Esophagus muscularis mucosa (tissue), 4 donors: ENCODE data around the gene DPYD.

ENCODE experiments used
- CTCF ChIP-seq, 3 experiments: fragments of 200-600 bp in 2 of 3; fragments of 450-650 bp in 1 of 3; sonication (generic) in 2 of 3; IDR thresholded peaks; one replicate each; pipeline ENCODE4 v1.5.1; 2017 to 2019; ENCODE audit warnings: antibody characterized with exemption in 3 of 3, mild to moderate bottlenecking in 2 of 3, moderate library complexity in 1 of 3
- EP300 ChIP-seq: sonication (generic); formaldehyde crosslinking; IDR thresholded peaks from one replicate; pipeline ENCODE4 v1.6.1; 2017; ENCODE audit warnings: antibody characterized with exemption
- POLR2A ChIP-seq: fragments of 450-650 bp; IDR thresholded peaks from one replicate; pipeline ENCODE4 v1.6.1; 2017; ENCODE audit warnings: antibody characterized with exemption, moderate library complexity, mild to moderate bottlenecking, low read depth

- TF ChIP-seq POLR2A = no peak
- no peak for TF ChIP-seq CTCF (IDR thresholded peaks at IDR 0.05)
- TF ChIP-seq EP300 = no peak
These were observed 1.9 kb downstream of the DPYD start for GRCh38 chr1:97918961-97919360.
